ENCODE results near the gene COX19. TPM values are rescaled to one million over a fixed set of nuclear protein-coding genes. Genes with fewer than 3 reads are reported as not detected.

The COX19 gene
- total RNA-seq, 1 experiment from 2014 or later, result 37.4 TPM

- TF ChIP-seq CTCF (IDR thresholded peaks at IDR 0.05; ENCODE audit: unreplicated experiment), result no peak
- CTCF ChIA-PET, result no interaction called here
- intact Hi-C loops (cut with micrococcal nuclease; ENCODE audit: unreplicated experiment), result no loop called here
- peak overlapping the region; percentile 62 for H3K4me3 Mint-ChIP-seq (ENCODE audit: low read depth, unreplicated experiment)
- peaks cover 10% of the 10 kb centered on the region for H3K9me3 Mint-ChIP-seq (ENCODE audit: low read depth, unreplicated experiment)
- BruUV-seq (replicated peaks), result no TSS peak
- no peaks in the 10 kb centered on the region for H3K27me3 Mint-ChIP-seq (ENCODE audit: unreplicated experiment)
- peak overlapping the region; percentile 96 for H3K27ac Mint-ChIP-seq (ENCODE audit: unreplicated experiment)
- peak; percentile 81 for DNase-seq
- peaks cover 83% of the 10 kb centered on the region for H3K36me3 Mint-ChIP-seq (ENCODE audit: insufficient read depth, unreplicated experiment)
- H3K4me1 Mint-ChIP-seq (ENCODE audit: low read depth, unreplicated experiment), result peaks cover 41% of the 10 kb centered on the region
These were observed 38.8 kb downstream of the COX19 start for GRCh38 chr7:936386-937054.

GRCh38 chr7:935874-936385, 39.4 kb downstream of the COX19 start:
- CTCF ChIA-PET, result no interaction called here
- Mint-ChIP-seq H3K27ac (ENCODE audit: unreplicated experiment) (peak overlapping the region; percentile 96), H3K36me3 (ENCODE audit: insufficient read depth, unreplicated experiment) (peaks cover 83% of the 10 kb centered on the region), H3K27me3 (ENCODE audit: unreplicated experiment) (no peaks in the 10 kb centered on the region), H3K9me3 (ENCODE audit: low read depth, unreplicated experiment) (peaks cover 5% of the 10 kb centered on the region), H3K4me3 (ENCODE audit: low read depth, unreplicated experiment) (peak overlapping the region; percentile 62), H3K4me1 (ENCODE audit: low read depth, unreplicated experiment) (peaks cover 35% of the 10 kb centered on the region)
- TF ChIP-seq CTCF (IDR thresholded peaks at IDR 0.05; ENCODE audit: unreplicated experiment), result no peak
- BruUV-seq (replicated peaks), result no TSS peak
- no peak for DNase-seq
- intact Hi-C loops (cut with micrococcal nuclease; ENCODE audit: unreplicated experiment), result no loop called here

- Mint-ChIP-seq H3K9me3 (ENCODE audit: low read depth, unreplicated experiment) (peaks cover 2% of the 10 kb centered on the region), H3K27me3 (ENCODE audit: unreplicated experiment) (no peaks in the 10 kb centered on the region), H3K36me3 (ENCODE audit: insufficient read depth, unreplicated experiment) (peaks cover 83% of the 10 kb centered on the region), H3K27ac (ENCODE audit: unreplicated experiment) (peak overlapping the region; percentile 96), H3K4me1 (ENCODE audit: low read depth, unreplicated experiment) (peaks cover 31% of the 10 kb centered on the region), H3K4me3 (ENCODE audit: low read depth, unreplicated experiment) (peak overlapping the region; percentile 62)
- CTCF ChIA-PET, result no interaction called here
- no TSS peak for BruUV-seq (replicated peaks)
- intact Hi-C loops (cut with micrococcal nuclease; ENCODE audit: unreplicated experiment), result no loop called here
- no peak for DNase-seq
- no peak for TF ChIP-seq CTCF (IDR thresholded peaks at IDR 0.05; ENCODE audit: unreplicated experiment)
These were observed 40.0 kb downstream of the COX19 start for GRCh38 chr7:935164-935873.

- no peak overlapping the region for H3K27ac Mint-ChIP-seq (ENCODE audit: unreplicated experiment)
- CTCF ChIA-PET, result no interaction called here
These were observed 40.7 kb downstream of the COX19 start for GRCh38 chr7:934469-935163.

More at GRCh38 chr7:934469-935163, 40.7 kb downstream of the COX19 start:
- intact Hi-C loops (cut with micrococcal nuclease; ENCODE audit: unreplicated experiment), result no loop called here
- H3K4me3 Mint-ChIP-seq (ENCODE audit: low read depth, unreplicated experiment), result peak overlapping the region; percentile 36
- peaks cover 30% of the 10 kb centered on the region for H3K4me1 Mint-ChIP-seq (ENCODE audit: low read depth, unreplicated experiment)
- H3K9me3 Mint-ChIP-seq (ENCODE audit: low read depth, unreplicated experiment), result no peaks in the 10 kb centered on the region
- DNase-seq, result no peak
- H3K27me3 Mint-ChIP-seq (ENCODE audit: unreplicated experiment), result no peaks in the 10 kb centered on the region
- no TSS peak for BruUV-seq (replicated peaks)
- TF ChIP-seq CTCF (IDR thresholded peaks at IDR 0.05; ENCODE audit: unreplicated experiment), result no peak
- peaks cover 83% of the 10 kb centered on the region for H3K36me3 Mint-ChIP-seq (ENCODE audit: insufficient read depth, unreplicated experiment)
